ENCODE data around the gene GDF9.
"Not testable (repeated sequence)": the region's sequence is repeated elsewhere in the genome, so short reads cannot be mapped to it uniquely, and the experiment has no call there.

The GDF9 gene

GRCh38 chr5:132872788-132873118, 6.5 kb upstream of the GDF9 start:
- DNase-seq, result no peak

- DNase-seq, result no peak
These were observed 5.4 kb upstream of the GDF9 start for GRCh38 chr5:132871459-132872284.

GRCh38 chr5:132870801-132871200, 4.5 kb upstream of the GDF9 start:
- DNase-seq, result no peak

- DNase-seq, result no peak
These were observed 2.5 kb upstream of the GDF9 start for GRCh38 chr5:132868754-132869153.

- no peak for DNase-seq
These were observed 780 bp upstream of the GDF9 start for GRCh38 chr5:132867046-132867451.

- DNase-seq, result no peak
These were observed 464 bp downstream of the GDF9 start for GRCh38 chr5:132865668-132866341.

GRCh38 chr5:132860742-132861141, 5.5 kb downstream of the GDF9 start:
- no peak for DNase-seq

- DNase-seq, result no peak
These were observed 6.3 kb downstream of the GDF9 start for GRCh38 chr5:132859889-132860437.

GRCh38 chr5:132856011-132856410, 10.3 kb downstream of the GDF9 start:
- DNase-seq, result peak; percentile 14

- DNase-seq, result not testable (repeated sequence)
These were observed 11.3 kb downstream of the GDF9 start for GRCh38 chr5:132854992-132855391.

GRCh38 chr5:132854301-132854700, 12.0 kb downstream of the GDF9 start:
- DNase-seq, result peak; percentile 32

GRCh38 chr5:132853790-132854189, 12.5 kb downstream of the GDF9 start:
- DNase-seq, result no peak

GRCh38 chr5:132853323-132853722, 12.9 kb downstream of the GDF9 start:
- no peak for DNase-seq

GRCh38 chr5:132850066-132850465, 16.2 kb downstream of the GDF9 start:
- DNase-seq, result peak; percentile 23

GRCh38 chr5:132849347-132849746, 16.9 kb downstream of the GDF9 start:
- no peak for DNase-seq

GRCh38 chr5:132848270-132848669, 18.0 kb downstream of the GDF9 start:
- DNase-seq, result peak; percentile 22

GRCh38 chr5:132841305-132841704, 25.0 kb downstream of the GDF9 start:
- DNase-seq, result no peak

- DNase-seq, result no peak
These were observed 25.4 kb downstream of the GDF9 start for GRCh38 chr5:132840896-132841295.

GRCh38 chr5:132840313-132840712, 26.0 kb downstream of the GDF9 start:
- no peak for DNase-seq

- DNase-seq, result no peak
These were observed 26.6 kb downstream of the GDF9 start for GRCh38 chr5:132839426-132840301.

GRCh38 chr5:132838516-132839282, 27.6 kb downstream of the GDF9 start:
- DNase-seq, result no peak

GRCh38 chr5:132837868-132838267, 28.4 kb downstream of the GDF9 start:
- no peak for DNase-seq
